ENCODE results near the gene NUP153.

- TF ChIP-seq CTCF (IDR thresholded peaks at IDR 0.05; ENCODE audit: poor library complexity, severe bottlenecking) (no peak), EP300 (conservative IDR thresholded peaks at IDR 0.05; ENCODE audit: poor library complexity, severe bottlenecking) (no peak), EZH2 (IDR thresholded peaks at IDR 0.05; ENCODE audit: borderline replicate concordance, insufficient read depth, low read length, poor library complexity, severe bottlenecking) (no peak), POLR2AphosphoS5 (IDR thresholded peaks at IDR 0.05) (no peak), REST (IDR thresholded peaks at IDR 0.05; ENCODE audit: borderline replicate concordance) (no peak), SMC3 (conservative IDR thresholded peaks at IDR 0.05; ENCODE audit: poor library complexity) (no peak)
Observed at GRCh38 chr6:17621003-17621402, 85.7 kb downstream of the NUP153 start.

Measured in neural cell (in vitro differentiated cells).